ENCODE measurements around the gene CA10.

The CA10 gene

DNA sequence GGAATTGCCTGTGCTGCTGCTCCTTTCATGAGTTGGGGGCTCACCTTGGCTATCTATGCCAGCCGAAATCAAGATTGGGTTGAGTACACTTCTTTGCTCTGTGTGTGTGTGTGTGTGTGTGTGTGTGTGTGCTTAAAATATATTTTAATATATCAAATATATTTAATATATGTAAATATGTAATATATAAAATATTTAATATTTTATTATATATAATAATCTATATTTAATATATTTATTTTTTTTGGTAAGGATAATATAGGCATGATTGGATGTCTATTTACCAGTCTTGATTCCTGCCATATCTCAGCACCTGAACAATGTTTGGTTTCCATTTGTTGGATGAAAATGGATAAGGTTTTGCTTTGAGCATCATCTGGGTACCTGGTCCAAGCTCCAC, 399.3 kb downstream of the CA10 start:
- no peak for DNase-seq

DNA sequence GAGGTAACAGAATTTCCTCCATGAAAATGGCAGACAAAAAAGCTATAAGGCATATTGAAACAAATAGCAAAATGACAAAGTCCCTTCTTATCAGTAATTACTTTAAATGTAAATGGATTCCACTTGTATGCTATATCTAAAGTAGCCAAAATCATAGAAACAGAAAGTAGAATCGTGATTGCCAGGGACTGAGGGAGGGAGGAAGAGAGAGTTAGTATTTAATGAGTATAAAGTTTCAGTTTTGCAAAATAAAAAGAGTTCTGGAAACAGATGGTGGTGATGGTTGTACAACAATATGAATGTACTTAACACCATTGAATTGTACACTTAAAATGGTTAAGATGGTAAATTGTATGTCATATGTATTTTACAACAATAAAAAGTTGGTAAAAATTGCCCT, 407.4 kb downstream of the CA10 start:
- no peak for DNase-seq

DNA sequence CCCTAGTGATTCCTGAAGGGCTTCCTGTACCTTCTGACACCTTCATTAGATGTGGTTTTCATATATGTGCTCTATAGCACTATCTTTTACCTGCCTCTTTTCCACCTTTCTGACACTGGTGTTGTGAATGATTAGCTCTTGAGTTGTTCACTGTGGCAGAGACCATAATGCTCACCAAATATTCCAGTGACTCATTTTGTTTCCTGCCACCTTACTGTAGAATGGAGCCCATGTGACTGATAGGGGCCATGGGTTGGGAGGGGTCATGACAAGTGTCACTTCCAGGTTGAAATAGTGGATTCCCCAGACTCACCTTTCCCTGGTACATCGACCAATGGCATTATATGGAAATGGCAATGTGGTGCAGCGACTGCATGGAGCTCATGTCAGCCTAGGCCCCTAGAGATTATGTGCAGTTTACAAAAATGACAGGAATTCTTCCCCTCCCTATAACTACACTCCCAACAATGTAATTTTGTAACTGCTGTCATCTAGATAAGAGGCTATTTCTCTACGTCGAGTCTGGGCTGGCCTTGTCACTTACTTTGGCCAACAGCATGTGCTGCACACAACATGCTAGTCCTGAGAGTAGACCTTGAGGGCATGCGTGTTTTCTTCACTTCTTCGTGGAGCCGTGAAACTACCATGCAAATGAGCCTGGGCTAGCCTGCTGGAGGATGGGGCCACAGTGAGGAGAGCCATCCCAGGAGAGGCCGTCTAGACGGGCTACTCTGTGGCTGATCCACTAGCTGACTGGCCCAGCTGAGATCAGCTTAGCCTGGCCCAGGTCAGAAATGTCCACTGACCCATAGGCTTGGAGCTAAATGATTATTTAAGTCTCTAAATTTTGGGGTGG, 409.5 kb downstream of the CA10 start:
- no peak for DNase-seq

DNA sequence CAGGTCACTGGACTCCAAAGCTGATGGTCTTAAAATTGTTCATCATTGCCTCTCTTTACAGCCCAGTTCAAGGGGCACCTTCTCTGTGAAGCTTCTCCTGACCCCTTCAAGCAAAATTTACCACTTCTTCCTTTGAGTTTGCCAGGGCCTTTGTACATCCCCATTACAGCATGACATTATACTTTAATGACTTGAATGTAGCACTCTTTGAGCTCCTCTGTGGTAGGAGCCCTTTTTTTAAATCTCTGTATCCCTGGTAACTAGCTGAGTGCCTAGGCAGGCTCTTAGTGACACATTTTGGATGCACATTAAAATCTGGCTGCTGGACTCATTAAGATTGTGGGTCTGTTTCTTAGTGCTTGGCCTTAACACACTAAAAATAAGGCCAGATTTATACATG, 412.1 kb downstream of the CA10 start:
- no peak for DNase-seq

DNA sequence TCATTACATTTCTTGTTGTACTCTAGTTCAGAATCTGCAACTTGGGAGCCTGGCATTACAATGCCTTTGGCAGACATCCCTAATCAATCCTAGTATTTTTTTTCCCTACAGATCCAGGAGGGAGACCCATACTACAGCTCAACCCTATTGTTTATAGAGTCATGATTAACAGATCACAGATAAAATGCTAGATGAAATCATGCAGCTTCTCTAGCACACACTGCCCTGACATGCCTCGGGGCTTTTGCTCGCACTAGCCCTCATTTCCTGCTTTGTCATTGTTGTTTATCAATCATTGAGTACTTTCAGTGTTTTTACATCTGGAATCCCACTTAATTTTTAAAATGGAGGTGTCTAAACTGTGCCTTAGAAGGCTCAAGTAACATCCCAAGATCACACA, 412.5 kb downstream of the CA10 start:
- no peak for DNase-seq

DNA sequence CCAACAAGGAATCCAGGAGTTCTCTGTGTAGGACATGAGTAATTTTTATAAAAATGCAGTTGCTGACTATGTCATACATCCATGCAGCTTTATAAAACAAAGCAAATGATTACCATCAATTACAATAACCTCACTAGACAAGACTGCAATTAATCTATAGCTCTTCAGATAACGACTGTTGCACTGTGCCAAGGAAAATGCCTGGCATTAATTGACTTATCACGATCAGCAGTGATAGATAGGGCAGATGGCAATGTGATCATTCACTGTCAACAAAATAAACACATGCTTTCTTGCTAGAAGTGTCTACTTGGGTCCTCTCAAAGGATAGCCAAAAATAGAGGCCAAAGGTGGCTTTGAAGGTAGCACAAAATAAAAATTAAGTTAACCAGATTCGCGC, 415.0 kb downstream of the CA10 start:
- no peak for DNase-seq

DNA sequence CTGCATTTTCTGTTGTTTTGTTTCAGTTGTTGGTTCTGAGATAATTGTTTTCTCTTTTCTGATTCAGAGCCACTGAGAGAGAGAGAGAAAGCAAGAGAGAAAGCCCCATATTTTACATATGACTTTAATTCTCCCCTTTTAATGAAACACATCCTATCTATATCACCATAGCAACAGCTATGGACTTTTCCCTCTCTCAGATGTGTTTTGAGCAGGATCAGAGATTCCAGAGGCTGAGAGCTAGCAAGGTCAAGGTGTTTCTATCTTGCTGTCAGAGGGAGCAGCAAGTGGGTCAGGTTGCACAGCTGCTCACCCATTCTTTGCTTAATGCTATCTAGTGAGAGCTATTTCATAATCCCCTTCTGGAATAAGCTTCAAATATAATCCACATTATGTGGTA, 415.9 kb downstream of the CA10 start:
- no peak for DNase-seq

DNA sequence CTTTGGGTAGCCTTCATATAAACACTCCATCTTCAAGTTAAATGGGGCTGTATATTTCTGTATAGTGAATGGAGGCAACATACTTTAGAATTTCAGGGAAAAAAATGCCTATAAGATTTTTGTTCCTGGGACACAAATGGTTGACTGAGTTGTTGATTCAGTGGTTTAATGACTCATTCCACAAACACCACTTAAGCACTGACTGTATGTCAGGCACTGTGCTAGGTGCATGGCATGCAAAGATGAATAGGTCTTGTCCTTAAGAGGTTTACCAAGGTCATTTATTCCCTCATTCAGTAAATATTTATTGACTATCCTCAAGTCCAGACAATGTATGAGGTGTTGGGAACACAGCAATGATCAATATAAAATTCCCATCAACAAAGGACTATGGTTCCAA, 417.1 kb downstream of the CA10 start:
- no peak for DNase-seq

DNA sequence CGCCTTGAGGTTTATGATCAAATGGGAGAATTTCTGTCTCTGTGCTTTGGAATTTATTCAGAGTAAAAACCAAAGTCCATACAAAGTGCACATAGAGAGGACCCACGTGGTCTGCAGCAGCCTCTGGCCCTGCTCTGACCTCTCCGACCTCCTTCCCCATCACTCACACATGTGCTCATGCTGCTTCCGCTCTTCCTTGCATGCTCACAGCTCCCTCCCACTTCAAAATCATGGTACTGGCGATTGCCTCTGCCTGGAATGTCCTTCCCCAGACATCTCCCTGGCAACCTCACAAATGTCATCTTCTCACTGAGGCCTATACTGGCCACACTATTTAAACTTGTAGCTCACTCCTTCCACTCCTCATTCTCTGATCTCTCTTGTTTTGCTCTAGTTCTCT, 418.0 kb downstream of the CA10 start:
- DNase-seq, result no peak

DNA sequence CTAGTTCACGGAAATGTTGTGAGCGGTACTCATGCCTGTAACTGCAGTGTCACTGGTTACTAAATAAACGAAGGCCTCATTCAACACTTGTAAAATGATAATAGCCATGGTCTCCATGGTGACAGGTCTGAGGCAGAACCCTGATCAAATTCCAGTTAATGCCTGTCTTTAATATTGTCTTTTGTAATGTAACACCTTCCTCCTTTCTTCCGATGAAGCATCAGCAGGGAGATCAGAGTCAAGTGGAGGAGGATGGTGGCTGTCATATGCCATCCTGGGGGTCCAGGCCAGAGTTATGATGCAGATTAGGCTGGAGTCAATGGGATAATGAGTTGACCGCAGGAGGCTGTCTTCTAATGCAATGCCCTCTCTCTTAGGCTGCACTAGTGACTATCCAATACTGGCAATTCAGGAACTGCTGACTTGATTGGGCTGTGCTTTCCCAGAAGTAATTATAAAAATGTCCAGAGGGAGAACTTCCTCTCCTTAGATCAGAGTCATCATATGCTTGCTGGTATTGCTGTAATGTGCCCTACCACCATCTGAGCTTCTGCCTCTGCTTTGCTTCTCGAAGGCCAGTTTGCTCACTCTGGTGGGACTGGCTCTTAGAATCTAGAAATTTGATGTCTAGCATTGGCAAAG, 419.1 kb downstream of the CA10 start:
- no peak for DNase-seq

DNA sequence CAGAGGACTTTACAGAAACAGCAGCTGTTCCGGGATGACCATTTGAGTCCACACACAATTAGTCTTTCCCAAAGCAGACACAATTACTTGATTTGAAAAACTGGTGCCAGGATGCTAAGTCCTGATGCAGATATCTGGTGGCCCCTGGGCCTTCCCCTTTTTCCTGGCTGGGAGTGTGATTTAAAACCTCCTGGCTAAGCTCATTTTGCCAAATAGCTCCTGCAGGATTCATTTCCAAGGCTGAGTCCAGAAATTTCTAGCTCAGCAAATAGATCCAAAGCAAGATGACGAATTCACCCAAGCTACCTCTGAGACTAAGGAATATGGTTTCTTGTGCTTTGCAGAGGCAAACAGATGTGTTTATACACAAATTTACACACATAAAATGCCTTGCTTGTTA, 422.2 kb downstream of the CA10 start:
- DNase-seq, result no peak

DNA sequence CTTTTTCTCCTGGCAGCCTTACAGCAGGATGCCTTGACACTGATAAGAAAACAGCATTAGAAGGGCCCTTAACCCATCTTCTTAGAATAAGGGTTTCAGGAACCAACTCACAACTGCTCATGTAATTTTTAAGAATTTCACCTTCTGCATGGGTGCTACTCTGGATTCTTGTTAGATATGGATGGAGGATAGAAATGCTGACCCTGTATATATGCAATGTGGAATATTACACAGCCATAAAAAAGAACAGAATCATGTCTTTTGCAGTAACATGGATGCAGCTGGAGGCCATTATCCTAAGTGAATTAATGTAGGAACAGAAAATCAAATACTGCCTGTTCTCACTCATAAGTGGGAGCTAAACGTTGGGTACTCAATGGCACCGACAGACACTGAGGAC, 423.5 kb downstream of the CA10 start:
- DNase-seq, result no peak

DNA sequence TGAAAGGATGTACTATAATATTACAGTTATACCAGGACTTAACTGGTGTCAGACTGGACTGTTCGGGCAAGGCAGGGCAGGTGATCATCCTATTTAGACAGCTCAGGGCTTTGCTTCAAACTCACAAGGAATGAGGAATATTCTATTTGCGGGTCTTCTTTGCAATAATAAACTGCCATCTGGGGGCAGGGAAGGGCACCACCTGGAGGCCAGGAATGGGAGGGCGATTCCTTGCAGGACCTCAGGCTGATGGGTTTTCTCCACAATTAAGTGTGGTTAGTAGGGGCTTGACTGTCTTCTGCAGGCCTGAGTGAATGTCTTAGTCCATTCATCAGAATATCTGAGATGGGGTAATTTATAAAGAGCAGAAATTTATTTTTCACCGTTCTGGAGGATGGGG, 424.1 kb downstream of the CA10 start:
- no peak for DNase-seq

DNA sequence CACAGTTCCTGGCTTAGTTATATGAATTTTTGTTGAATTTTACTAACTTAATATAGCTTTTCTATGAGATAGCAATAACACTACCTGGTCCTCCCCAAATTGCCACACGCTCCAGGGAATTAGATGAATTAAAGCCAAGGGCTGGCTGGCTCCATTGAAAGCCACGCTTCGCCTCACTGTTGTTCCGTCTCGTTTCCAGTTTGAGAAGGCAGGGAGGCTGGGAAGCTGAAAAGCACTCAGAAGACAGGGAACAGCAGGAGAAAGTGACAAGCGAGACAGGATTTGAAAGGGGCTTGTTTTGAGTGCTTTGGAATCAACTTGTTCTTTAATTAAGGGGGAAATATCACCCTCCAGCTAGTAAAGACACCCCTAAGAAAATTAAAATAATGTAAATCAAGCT, 425.3 kb downstream of the CA10 start:
- DNase-seq, result no peak

DNA sequence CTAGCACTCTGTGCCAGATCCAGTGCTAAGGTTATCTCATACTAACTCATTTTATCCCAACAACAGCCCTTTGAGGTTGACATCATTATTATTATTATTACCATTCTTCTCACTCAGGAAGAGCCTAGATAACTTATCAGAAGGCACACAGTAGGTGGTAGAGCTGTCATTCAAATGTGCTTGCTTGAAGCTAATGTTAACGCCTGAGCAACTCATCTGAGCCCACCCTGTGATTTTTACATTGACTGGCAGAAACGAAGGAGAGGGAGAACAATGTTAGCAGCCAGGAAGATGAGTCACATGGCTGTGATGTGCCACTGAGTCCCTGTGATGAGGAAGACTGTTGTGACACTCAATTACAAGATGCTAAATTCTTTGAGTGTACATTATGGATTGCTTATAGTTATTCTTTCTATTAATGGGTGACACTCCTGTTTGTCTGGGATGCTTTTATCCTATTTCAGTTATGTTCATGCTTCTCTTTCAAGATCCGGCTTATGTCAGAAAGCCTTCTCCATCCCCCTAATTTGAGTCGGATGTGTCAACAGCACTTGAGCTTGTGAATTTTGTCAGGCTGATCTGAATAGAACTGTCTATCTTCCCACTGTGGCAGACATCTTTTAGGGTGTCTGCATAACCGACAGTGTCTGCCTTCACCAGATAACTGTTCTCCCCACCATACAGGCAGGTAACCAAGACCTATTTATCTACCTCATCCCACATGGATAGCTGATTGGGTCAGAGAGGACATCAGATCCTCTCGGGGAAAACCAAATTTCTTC, 426.4 kb downstream of the CA10 start:
- DNase-seq, result no peak

DNA sequence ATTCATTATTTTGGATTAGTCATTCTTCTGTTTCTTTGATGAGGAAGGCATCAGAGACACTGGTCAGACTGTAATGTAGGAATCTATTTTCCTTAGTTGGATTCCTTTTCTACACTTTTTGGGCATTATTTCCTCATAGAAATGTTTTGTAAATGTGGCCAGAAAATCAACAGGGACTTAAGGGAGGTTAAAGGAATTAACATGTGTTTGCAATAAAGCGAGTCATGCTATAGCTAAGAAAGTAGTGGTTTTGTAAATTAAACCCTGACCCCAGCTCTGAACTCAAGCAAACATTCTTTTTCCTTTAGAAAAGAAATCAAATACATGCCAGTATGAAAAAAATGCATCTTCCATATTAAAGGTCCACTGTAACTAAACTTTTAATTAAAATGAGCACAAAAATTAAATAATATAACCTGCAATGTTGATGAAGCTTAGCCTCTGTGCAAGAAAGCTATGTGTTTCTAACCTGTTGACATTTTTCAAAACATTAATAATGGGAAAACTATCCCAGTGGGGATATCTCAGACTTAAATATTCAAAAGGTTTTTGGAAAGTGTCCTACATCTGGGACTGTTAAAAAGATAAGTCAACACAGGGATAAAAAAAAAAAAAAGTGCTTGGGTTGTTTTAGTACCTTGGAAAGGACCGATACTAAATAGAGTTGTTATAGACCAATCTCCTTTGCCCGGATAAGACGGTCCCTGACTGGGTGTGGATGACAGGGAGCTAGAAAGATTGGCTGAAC, 428.0 kb downstream of the CA10 start:
- DNase-seq, result no peak

DNA sequence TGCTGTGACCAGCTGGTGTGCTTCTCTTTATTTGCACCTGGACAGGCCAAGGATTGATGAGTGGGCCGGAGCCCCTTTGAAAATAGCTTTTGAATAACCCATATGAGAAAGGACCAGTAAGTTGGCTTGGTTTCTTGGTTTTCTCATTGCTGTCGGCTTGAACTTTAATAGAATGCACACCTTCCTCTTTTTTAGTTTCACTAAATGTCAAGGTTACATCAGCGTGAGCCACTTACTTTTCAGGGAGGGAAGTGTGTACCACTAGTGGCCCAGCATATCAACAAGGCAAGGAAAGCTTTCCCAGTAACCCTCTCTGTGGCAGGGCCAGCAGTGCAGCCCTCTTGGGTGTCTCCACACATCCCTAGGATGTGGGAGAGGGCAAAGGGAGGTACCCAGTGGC, 433.3 kb downstream of the CA10 start:
- DNase-seq, result no peak

DNA sequence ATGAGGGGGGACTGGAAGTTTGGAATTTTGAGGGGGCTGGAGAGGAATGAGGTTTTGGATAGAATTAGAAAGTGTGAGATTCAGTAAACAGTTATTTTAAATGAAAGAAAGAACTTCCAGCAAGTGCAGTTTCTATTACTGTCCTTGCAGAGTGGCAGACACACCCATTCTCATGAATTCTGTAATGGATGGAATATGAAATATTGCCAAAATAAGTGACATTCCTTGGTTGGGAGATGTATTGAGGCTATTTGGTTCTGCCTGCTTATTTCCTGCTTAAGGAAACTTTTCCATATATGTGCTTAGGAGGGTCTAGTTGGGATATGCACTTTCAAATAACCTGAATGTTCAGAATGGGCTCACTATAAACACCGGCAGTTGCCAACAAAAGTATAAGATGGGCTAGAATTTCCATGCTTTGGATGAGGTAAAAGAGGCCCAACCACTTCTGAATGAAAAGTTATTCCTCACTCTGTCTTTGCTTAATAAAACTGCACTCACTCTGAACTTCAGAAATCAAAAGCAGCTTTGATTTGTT, 434.4 kb downstream of the CA10 start:
- DNase-seq, result no peak

DNA sequence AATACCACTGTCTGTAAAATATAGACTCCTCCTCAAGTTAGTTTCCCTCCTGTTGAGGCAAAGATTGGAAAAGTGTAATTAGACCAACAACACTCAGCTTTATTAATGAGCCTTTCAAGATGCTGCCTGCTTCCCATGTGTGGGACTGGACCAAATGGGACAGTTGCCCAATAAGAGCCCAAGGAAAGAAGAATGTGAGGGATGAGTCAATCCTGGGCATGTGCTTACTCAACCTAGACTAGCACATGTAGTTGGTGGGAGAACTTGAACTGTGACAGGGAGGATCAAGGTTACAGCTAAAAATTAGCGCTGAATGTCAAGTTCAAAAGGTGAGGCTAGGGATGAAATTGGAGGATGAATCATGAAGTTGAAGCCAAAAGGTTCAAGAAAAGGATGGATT, 435.5 kb downstream of the CA10 start:
- DNase-seq, result no peak

DNA sequence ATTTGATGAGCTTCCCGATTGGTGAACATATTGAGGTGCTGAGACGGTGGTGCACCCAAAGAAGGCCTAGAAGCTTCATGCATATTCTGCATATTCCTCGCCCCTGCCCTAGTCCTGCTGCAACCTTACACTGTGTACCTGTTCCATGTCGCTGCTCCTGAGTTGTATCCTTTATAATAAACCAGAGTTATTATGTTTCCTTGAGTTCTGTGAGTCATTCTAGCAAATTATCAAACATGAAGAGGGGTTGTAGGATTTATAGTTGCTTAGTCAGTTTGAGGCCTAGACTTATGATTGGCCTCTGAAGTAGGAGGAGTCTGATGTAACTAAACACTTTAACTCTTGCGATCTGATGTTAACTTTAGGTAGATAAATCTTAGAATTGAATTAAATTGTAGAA, 436.8 kb downstream of the CA10 start:
- DNase-seq, result no peak

DNA sequence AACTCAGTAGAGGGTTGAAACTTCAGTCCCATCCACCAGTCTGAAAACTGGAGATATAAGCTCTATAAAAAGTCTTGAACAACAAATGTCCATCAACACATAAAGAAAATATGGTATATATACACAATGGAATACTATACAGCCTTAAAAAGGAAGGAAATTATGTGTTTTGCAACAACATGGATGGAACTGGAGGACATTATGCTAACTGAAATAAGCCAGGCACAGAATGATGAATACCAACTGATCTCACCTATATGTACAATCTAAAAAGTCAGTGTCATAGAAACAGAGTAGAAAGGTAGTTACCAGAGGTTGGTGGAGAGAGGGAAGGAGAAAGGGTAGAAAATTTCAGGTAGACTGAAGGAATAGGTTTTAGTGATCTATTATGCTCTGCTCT, 438.1 kb downstream of the CA10 start:
- DNase-seq, result no peak

DNA sequence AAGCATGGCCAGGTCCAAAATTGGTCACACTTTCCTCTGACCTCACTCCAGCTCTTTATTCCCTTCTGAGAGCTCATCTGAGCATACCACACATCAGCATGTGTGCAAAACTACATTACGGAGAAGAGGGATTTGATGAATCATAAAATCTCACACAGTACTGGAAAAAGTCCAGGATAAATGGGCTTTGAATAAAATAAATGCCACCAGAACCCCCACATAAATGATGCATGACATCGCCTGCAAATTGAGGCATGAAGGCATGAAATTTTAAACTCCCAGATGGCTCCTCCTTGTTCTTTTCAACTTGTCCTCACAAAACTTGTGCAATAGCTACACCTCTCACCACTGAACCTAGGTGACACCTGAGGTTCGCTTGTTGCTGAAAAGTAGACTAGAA, 439.5 kb downstream of the CA10 start:
- no peak for DNase-seq

DNA sequence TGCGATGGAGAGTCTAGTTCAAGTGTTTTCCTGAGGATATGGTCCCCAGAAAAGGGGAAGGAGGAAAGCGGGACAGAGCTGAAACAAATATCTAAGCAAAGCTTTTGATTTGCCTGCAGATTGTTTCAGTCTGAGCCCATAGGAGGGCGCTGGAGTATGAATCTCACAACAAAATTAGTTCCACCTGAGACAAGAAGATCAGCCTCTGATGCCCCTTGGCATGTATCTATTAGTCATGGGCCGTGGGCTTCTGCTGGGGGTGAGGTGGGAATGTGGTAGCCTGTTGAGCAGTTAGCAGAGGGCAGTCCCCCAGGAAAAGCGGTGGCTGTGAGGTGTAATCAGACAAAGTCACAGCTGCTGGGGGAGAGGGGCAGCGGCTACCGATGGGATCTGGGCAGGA, 446.9 kb downstream of the CA10 start:
- DNase-seq, result no peak

All from HCEC 1CT (cell line).